Tibial nerve (tissue), 4 donors: ENCODE data around the gene PXN.

Source experiments
- CTCF ChIP-seq, 5 experiments: fragments of 200-600 bp in 3 of 5; fragments of 450-650 bp in 2 of 5; sonication (generic) in 3 of 5; IDR thresholded peaks; one replicate each; pipeline ENCODE4 v1.5.1; 2016 to 2019; ENCODE audit warnings: antibody characterized with exemption in 5 of 5, mild to moderate bottlenecking in 3 of 5, moderate library complexity in 2 of 5
- EP300 ChIP-seq, 2 donors: sonication (generic); formaldehyde crosslinking; IDR thresholded peaks; one replicate each; pipeline ENCODE4 v1.6.1; 2017; ENCODE audit warnings: antibody characterized with exemption in 2 of 2, mild to moderate bottlenecking in 1 of 2
- POLR2A ChIP-seq, 2 donors: fragments of 450-650 bp; IDR thresholded peaks; one replicate each; pipeline ENCODE4 v1.6.1; 2017; ENCODE audit warnings: antibody characterized with exemption in 2 of 2, mild to moderate bottlenecking in 2 of 2, moderate library complexity in 2 of 2

- TF ChIP-seq CTCF (IDR thresholded peaks at IDR 0.05) (peak; percentile 54 to 86 (median 79)), POLR2A (IDR thresholded peaks at IDR 0.05) (no peak), EP300 (IDR thresholded peaks at IDR 0.05) (peak; percentile 61 to 71)
Measured at GRCh38 chr12:120301962-120302815, 36.7 kb upstream of the PXN start, which contains the start of gene SIRT4.
